Upper lobe of left lung (tissue), 4 donors: ENCODE results near the gene DDI2.

Experiments
- EP300 ChIP-seq, 4 donors: sonication (generic); formaldehyde crosslinking; IDR thresholded peaks; one replicate each; pipeline ENCODE4 v1.5.1; 2017; ENCODE audit warnings: antibody characterized with exemption in 4 of 4, control low read depth in 2 of 4
- POLR2A ChIP-seq, 4 donors: fragments of 450-650 bp; IDR thresholded peaks; one replicate each; pipeline ENCODE4 v1.5.1; 2016 to 2017; ENCODE audit warnings: antibody characterized with exemption in 4 of 4, mild to moderate bottlenecking in 2 of 4
- POLR2AphosphoS5 ChIP-seq, 2 donors: sonication (generic); formaldehyde crosslinking; IDR thresholded peaks; one replicate each; pipeline ENCODE4 v1.5.1; 2017; ENCODE audit warnings: antibody characterized with exemption in 2 of 2
- TF ChIP-seq, protein P1 (sequence below), 6 experiments: fragments of 450-650 bp in 4 of 6; fragments of 200-600 bp in 2 of 6; sonication (generic) in 2 of 6; IDR thresholded peaks; one replicate each; pipeline ENCODE4 v1.5.1; 2016 to 2019; ENCODE audit warnings: antibody characterized with exemption in 6 of 6

DNA sequence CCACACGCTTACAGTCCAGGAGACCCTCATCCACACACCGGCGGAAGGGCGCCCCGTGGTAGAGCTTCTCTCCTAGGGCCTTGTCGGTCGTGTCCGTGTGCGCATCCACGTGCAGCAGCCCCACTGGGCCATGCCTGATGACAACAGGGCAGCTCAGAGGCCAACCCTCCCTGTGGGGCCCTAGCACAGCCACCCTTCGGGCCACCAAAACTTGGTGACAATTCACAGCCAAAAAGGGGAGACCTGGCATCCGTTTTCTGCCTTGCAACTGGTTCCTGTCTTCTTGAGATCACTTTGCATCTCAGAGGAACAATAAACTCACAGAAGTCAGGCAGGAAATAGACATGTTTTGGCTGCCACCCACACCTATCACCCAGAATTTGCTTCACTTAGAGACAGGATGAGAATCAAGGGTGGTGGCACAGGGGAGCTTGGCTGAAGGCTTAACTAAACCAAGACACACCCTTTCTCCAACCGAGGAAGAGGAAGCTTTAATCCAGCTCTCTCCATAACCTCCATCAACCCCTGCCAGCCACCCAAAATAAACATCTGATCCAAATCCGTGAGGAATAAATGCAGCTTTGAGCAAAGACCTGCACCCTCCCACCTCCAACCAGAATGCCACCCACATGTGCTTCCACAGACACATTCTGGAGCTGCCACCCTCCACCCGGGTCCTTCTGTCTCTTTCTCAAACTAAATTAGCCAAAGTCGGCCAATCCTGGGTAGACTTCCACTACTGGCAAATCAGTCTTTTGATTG lies 38.2 kb upstream of the DDI2 start:
- TF ChIP-seq, protein P1, sequence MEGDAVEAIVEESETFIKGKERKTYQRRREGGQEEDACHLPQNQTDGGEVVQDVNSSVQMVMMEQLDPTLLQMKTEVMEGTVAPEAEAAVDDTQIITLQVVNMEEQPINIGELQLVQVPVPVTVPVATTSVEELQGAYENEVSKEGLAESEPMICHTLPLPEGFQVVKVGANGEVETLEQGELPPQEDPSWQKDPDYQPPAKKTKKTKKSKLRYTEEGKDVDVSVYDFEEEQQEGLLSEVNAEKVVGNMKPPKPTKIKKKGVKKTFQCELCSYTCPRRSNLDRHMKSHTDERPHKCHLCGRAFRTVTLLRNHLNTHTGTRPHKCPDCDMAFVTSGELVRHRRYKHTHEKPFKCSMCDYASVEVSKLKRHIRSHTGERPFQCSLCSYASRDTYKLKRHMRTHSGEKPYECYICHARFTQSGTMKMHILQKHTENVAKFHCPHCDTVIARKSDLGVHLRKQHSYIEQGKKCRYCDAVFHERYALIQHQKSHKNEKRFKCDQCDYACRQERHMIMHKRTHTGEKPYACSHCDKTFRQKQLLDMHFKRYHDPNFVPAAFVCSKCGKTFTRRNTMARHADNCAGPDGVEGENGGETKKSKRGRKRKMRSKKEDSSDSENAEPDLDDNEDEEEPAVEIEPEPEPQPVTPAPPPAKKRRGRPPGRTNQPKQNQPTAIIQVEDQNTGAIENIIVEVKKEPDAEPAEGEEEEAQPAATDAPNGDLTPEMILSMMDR (IDR thresholded peaks at IDR 0.05): no peak
- TF ChIP-seq POLR2AphosphoS5 (IDR thresholded peaks at IDR 0.05) (no peak), POLR2A (IDR thresholded peaks at IDR 0.05) (no peak), EP300 (IDR thresholded peaks at IDR 0.05) (no peak)
